ENCODE data around the gene ZMYND15.

- TF ChIP-seq CTCF (optimal IDR thresholded peaks at IDR 0.05 in 1 of 3, IDR thresholded peaks at IDR 0.05 in 1 of 3, conservative IDR thresholded peaks at IDR 0.05 in 1 of 3; ENCODE audit: extremely low read depth in 1 of 3, insufficient read depth in 2 of 3, low read length in 3 of 3) (no peak), EZH2 (IDR thresholded peaks at IDR 0.05; ENCODE audit: low read length) (no peak)
Observed at GRCh38 chr17:4691686-4692085, 47.9 kb upstream of the ZMYND15 start.

Data from keratinocyte (primary cell).